ENCODE measurements around the gene RALGPS1. TPM values are rescaled to one million over a fixed set of nuclear protein-coding genes. Genes with fewer than 3 reads are reported as not detected.

The RALGPS1 gene
- total and polyA plus RNA-seq, 2 donors (not counting 1 experiment from before 2014, with no cell fraction given) = 2.0 to 5.9 TPM

GRCh38 chr9:126959336-126959735 is 44.8 kb downstream of the RALGPS1 start:
- H3K9me3 ChIP-seq (ENCODE audit: control insufficient read depth, insufficient read depth, low read depth, low read length) = no peaks in the 10 kb centered on the region
- DNase-seq (ENCODE audit: low read depth in 2 of 2) = no peak
- TF ChIP-seq EZH2 (IDR thresholded peaks at IDR 0.05; ENCODE audit: low read length, missing control alignments) = no peak
- TF ChIP-seq, protein P1, sequence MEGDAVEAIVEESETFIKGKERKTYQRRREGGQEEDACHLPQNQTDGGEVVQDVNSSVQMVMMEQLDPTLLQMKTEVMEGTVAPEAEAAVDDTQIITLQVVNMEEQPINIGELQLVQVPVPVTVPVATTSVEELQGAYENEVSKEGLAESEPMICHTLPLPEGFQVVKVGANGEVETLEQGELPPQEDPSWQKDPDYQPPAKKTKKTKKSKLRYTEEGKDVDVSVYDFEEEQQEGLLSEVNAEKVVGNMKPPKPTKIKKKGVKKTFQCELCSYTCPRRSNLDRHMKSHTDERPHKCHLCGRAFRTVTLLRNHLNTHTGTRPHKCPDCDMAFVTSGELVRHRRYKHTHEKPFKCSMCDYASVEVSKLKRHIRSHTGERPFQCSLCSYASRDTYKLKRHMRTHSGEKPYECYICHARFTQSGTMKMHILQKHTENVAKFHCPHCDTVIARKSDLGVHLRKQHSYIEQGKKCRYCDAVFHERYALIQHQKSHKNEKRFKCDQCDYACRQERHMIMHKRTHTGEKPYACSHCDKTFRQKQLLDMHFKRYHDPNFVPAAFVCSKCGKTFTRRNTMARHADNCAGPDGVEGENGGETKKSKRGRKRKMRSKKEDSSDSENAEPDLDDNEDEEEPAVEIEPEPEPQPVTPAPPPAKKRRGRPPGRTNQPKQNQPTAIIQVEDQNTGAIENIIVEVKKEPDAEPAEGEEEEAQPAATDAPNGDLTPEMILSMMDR (conservative IDR thresholded peaks at IDR 0.05 in 1 of 2, IDR thresholded peaks at IDR 0.05 in 1 of 2; ENCODE audit: low read depth in 1 of 2, low read length in 2 of 2) = no peak
- H3K79me2 ChIP-seq (ENCODE audit: control insufficient read depth, insufficient read depth, low read length) = no peaks in the 10 kb centered on the region
- H3K27ac ChIP-seq (ENCODE audit: insufficient read depth, low read length) = no peak overlapping the region
- no peak overlapping the region for H3K4me2 ChIP-seq (ENCODE audit: extremely low read depth, insufficient read depth, low read length)
- no peaks in the 10 kb centered on the region for H4K20me1 ChIP-seq (ENCODE audit: control insufficient read depth, extremely low read depth, insufficient read depth, low read length)
- H3K9ac ChIP-seq (ENCODE audit: insufficient read depth, low read length) = no peak overlapping the region
- H2AFZ ChIP-seq (ENCODE audit: low read length) = no peak overlapping the region
- H3K4me3 ChIP-seq (replicated peaks in 1 of 4; ENCODE audit: control extremely low read depth in 1 of 4, insufficient read depth in 1 of 4, low read depth in 3 of 4, low read length in 4 of 4) = no peak overlapping the region
- H3K36me3 ChIP-seq (ENCODE audit: control insufficient read depth, insufficient read depth, low read length) = no peaks in the 10 kb centered on the region
- H3K27me3 ChIP-seq (ENCODE audit: control insufficient read depth, insufficient read depth, low read length) = no peaks in the 10 kb centered on the region
- peaks cover 5% of the 10 kb centered on the region for H3K4me1 ChIP-seq (ENCODE audit: control insufficient read depth, extremely low read depth, insufficient read depth, low read length)

- Histone ChIP-seq H3K9ac (ENCODE audit: insufficient read depth, low read length) (no peak overlapping the region), H2AFZ (ENCODE audit: low read length) (no peak overlapping the region), H3K4me1 (ENCODE audit: control insufficient read depth, extremely low read depth, insufficient read depth, low read length) (peaks cover 5% of the 10 kb centered on the region), H3K27ac (ENCODE audit: insufficient read depth, low read length) (no peak overlapping the region), H3K4me3 (replicated peaks in 1 of 4; ENCODE audit: control extremely low read depth in 1 of 4, insufficient read depth in 1 of 4, low read depth in 3 of 4, low read length in 4 of 4) (no peak overlapping the region), H3K27me3 (ENCODE audit: control insufficient read depth, insufficient read depth, low read length) (no peaks in the 10 kb centered on the region), H4K20me1 (ENCODE audit: control insufficient read depth, extremely low read depth, insufficient read depth, low read length) (no peaks in the 10 kb centered on the region), H3K9me3 (ENCODE audit: control insufficient read depth, insufficient read depth, low read depth, low read length) (no peaks in the 10 kb centered on the region), H3K36me3 (ENCODE audit: control insufficient read depth, insufficient read depth, low read length) (no peaks in the 10 kb centered on the region), H3K4me2 (ENCODE audit: extremely low read depth, insufficient read depth, low read length) (no peak overlapping the region), H3K79me2 (ENCODE audit: control insufficient read depth, insufficient read depth, low read length) (no peaks in the 10 kb centered on the region)
- no peak for TF ChIP-seq EZH2 (IDR thresholded peaks at IDR 0.05; ENCODE audit: low read length, missing control alignments)
- TF ChIP-seq, protein P1 (conservative IDR thresholded peaks at IDR 0.05 in 1 of 2, IDR thresholded peaks at IDR 0.05 in 1 of 2; ENCODE audit: low read depth in 1 of 2, low read length in 2 of 2) = no peak
- no peak for DNase-seq (ENCODE audit: low read depth in 2 of 2)
Observed at GRCh38 chr9:126959917-126960316, 45.3 kb downstream of the RALGPS1 start.

DNA sequence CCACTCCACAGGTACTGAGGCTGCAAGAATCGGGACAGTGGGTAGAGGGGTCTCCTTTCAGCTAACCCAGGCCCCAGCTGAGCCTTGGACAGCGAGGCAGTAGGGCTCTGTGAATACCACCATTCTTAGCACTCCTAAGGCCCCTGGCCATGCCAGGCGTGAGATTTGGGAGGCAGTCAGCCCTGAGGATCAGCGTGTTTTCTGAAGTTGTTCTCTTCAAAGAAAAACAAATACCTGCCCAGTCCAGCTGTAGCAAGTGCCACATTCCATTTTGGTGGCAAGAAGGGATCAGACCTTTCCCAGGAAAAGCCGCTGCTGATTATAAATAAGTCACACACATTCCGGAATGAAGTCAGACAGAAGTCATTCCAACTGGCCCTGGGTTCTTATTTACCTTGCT is 47.8 kb downstream of the RALGPS1 start:
- no peaks in the 10 kb centered on the region for H4K20me1 ChIP-seq (ENCODE audit: control insufficient read depth, extremely low read depth, insufficient read depth, low read length)
- H3K27ac ChIP-seq (ENCODE audit: insufficient read depth, low read length) = no peak overlapping the region
- no peak for DNase-seq (ENCODE audit: low read depth in 2 of 2)
- no peaks in the 10 kb centered on the region for H3K27me3 ChIP-seq (ENCODE audit: control insufficient read depth, insufficient read depth, low read length)
- no peaks in the 10 kb centered on the region for H3K9me3 ChIP-seq (ENCODE audit: control insufficient read depth, insufficient read depth, low read depth, low read length)
- H3K79me2 ChIP-seq (ENCODE audit: control insufficient read depth, insufficient read depth, low read length) = no peaks in the 10 kb centered on the region
- H3K4me1 ChIP-seq (ENCODE audit: control insufficient read depth, extremely low read depth, insufficient read depth, low read length) = peaks cover 7% of the 10 kb centered on the region
- TF ChIP-seq, protein P1 (conservative IDR thresholded peaks at IDR 0.05 in 1 of 2, IDR thresholded peaks at IDR 0.05 in 1 of 2; ENCODE audit: low read depth in 1 of 2, low read length in 2 of 2) = no peak
- TF ChIP-seq EZH2 (IDR thresholded peaks at IDR 0.05; ENCODE audit: low read length, missing control alignments) = no peak
- H2AFZ ChIP-seq (ENCODE audit: low read length) = no peak overlapping the region
- no peak overlapping the region for H3K9ac ChIP-seq (ENCODE audit: insufficient read depth, low read length)
- H3K4me3 ChIP-seq (replicated peaks in 1 of 4; ENCODE audit: control extremely low read depth in 1 of 4, insufficient read depth in 1 of 4, low read depth in 3 of 4, low read length in 4 of 4) = no peak overlapping the region
- no peak overlapping the region for H3K4me2 ChIP-seq (ENCODE audit: extremely low read depth, insufficient read depth, low read length)
- H3K36me3 ChIP-seq (ENCODE audit: control insufficient read depth, insufficient read depth, low read length) = no peaks in the 10 kb centered on the region

All from fibroblast of lung (primary cell).